ENCODE measurements around the gene PARVB. TPM values are rescaled to one million over a fixed set of nuclear protein-coding genes. Genes with fewer than 3 reads are reported as not detected.

The PARVB gene
- total and polyA plus RNA-seq, 4 donors: 7.9 to 34.6 (median 20.2) TPM

DNA sequence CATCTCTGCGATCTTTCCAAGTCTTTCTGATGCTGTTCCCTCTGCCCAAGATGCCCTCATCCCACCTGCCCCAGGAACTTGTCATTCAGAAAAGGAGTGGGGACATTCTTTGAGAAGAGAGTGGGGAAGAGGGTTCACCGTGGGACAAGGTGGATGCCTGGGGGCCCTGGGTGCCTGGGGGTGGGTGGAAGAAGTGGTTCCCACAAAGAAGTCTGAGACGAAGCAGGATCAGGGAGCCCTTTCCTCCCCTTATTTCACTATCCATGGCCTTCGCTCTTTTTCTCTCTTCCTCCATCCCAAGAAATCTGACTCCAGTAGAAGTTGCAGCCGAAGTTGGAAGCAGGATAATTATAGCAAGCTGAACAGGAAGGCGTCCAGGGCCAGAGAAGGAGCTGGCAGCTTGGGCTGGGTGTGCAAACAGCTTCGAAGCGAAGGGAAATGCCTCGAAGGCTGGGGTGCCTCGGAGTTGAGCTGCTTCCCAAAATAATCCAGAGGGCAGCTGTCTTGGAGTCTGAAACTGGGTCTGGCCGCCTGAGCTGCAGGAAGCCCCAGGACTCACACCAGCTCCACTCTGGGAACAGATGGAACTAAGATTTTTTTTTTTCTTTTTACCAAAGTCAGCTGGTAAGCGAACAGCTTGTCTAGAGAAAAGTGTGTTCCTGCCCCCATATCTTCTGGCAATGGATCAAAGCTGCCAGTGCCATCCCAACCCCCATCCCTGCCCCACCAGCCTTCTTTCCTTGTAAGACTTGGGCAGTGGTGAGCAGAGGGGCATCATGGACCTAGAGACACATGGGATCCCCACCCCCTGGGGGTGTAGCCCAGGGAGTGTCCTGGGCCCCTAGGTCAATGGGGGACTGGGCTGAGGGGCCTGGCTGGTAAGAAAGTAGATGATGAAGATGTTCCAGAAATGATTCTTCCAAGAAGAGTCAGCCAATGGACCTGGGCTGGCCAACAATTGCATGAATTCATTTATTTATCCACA is 188.1 kb downstream of the PARVB start:
- DNase-seq (peak in 1 of 2 donors; percentile 84), ATAC-seq (ENCODE audit: low FRiP score) (peak; percentile 63)
- Histone ChIP-seq H3K4me1 (ENCODE audit: control insufficient read depth in 1 of 2, insufficient read depth in 2 of 2, low read length in 2 of 2) (no peaks in the 10 kb centered on the region), H3K4me3 (ENCODE audit: low read length in 2 of 2) (no peak overlapping the region), H3K9me3 (ENCODE audit: control insufficient read depth, low read length) (no peaks in the 10 kb centered on the region), H3K27me3 (ENCODE audit: control insufficient read depth in 1 of 2, insufficient read depth in 2 of 2, low read length in 1 of 2) (no peaks in the 10 kb centered on the region), H3K36me3 (ENCODE audit: control insufficient read depth in 1 of 2, insufficient read depth in 2 of 2, low read length in 1 of 2) (no peaks in the 10 kb centered on the region), H3K27ac (ENCODE audit: low read depth in 1 of 2, low read length in 2 of 2) (peak overlapping the region; percentile 11 to 53)
- intact Hi-C loops (cut with DNase I): loop anchor here in 1 of 2 donors (10.0 kb wide), 2 partner anchors 113 to 153 kb away; no protein-coding TSS in a partner anchor
- WGBS, 2 donors: 8 to 9% methylated on average over 12 of the region's 12 CpGs

DNA sequence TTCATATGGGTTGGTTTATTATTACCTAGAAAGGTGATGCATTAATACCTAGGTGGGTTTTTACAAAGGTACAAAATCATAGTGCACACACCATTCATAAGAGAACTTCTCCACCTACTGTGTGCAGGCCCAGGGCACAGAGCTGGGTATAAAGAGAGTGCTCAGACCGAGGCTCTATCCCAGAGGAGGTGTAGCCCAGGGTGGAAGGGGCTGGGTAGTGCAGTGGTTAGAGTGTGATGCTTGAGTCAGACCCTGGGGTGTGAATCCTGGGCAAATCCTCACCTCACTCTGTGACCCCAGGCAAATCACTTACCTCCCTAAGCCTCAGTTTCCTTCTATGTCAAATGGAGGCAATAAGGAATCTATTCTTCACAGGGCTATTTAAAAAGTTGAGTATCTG is 188.8 kb downstream of the PARVB start:
- no peak for DNase-seq
- ATAC-seq (ENCODE audit: low FRiP score): no peak
- Histone ChIP-seq H3K27me3 (ENCODE audit: control insufficient read depth in 1 of 2, insufficient read depth in 2 of 2, low read length in 1 of 2) (no peaks in the 10 kb centered on the region), H3K9me3 (ENCODE audit: control insufficient read depth, low read length) (no peaks in the 10 kb centered on the region), H3K4me1 (ENCODE audit: control insufficient read depth in 1 of 2, insufficient read depth in 2 of 2, low read length in 2 of 2) (no peaks in the 10 kb centered on the region), H3K4me3 (ENCODE audit: low read length in 2 of 2) (no peak overlapping the region), H3K27ac (ENCODE audit: low read depth in 1 of 2, low read length in 2 of 2) (no peak overlapping the region), H3K36me3 (ENCODE audit: control insufficient read depth in 1 of 2, insufficient read depth in 2 of 2, low read length in 1 of 2) (no peaks in the 10 kb centered on the region)
- 100% methylated on average over 1 of the region's 1 CpG for WGBS, 2 donors
- intact Hi-C loops (cut with DNase I): loop anchor here in 1 of 2 donors (10.0 kb wide), 2 partner anchors 112 to 152 kb away; no protein-coding TSS in a partner anchor

DNA sequence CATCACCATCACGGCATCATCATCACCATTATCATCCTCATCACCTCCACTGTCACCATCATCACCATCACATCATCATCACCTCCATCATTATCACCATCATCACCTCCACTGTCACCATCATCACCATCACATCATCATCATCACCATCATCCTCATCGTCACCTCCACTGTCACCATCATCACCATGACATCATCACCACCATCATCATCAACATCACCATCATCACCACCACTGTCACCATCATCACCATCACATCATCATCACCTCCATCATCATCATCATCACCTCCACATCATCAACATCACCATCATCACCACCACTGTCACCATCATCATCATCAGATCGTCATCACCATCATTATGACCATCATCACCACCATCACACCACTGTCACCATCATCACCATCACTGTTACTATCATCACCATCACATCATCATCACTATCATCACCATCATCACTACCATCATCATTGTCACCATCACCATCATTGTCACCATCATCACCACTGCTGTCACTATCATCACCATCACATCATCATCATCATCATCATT is 189.5 kb downstream of the PARVB start:
- H3K9me3 ChIP-seq (ENCODE audit: control insufficient read depth, low read length): no peaks in the 10 kb centered on the region
- ATAC-seq (ENCODE audit: low FRiP score) (no peak), DNase-seq (no peak)
- H3K27ac ChIP-seq (ENCODE audit: low read depth in 1 of 2, low read length in 2 of 2): no peak overlapping the region
- 96 to 98% methylated on average over 3 of the region's 3 CpGs for WGBS, 2 donors
- H3K4me1 ChIP-seq (ENCODE audit: control insufficient read depth in 1 of 2, insufficient read depth in 2 of 2, low read length in 2 of 2): no peaks in the 10 kb centered on the region
- intact Hi-C loops (cut with DNase I): loop anchor here in 1 of 2 donors (10.0 kb wide), 2 partner anchors 111 to 151 kb away; no protein-coding TSS in a partner anchor
- H3K4me3 ChIP-seq (ENCODE audit: low read length in 2 of 2): no peak overlapping the region
- H3K27me3 ChIP-seq (ENCODE audit: control insufficient read depth in 1 of 2, insufficient read depth in 2 of 2, low read length in 1 of 2): no peaks in the 10 kb centered on the region
- H3K36me3 ChIP-seq (ENCODE audit: control insufficient read depth in 1 of 2, insufficient read depth in 2 of 2, low read length in 1 of 2): no peaks in the 10 kb centered on the region

DNA sequence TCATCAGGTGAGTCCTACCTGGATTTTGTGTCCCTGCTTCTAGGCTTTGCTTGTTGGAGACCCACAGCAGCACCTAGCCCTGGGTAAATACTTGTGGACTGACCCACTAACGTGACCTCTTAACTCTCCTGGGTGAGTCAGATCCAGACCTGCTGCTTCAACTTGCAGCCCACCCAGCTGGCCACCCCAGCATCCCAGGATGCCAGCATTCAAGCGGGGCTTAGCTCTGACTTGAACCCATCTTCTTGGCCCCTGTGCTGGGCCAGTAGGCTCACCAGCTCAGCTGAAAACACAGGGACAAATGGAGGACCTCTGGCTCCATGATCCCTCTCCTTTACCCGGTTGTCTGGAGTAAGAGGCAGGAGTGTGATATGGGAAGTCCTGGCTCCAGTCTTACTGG is 190.1 kb downstream of the PARVB start:
- intact Hi-C loops (cut with DNase I): loop anchor here in 1 of 2 donors (10.0 kb wide), 2 partner anchors 111 to 151 kb away; no protein-coding TSS in a partner anchor
- Histone ChIP-seq H3K27ac (ENCODE audit: low read depth in 1 of 2, low read length in 2 of 2) (no peak overlapping the region), H3K36me3 (ENCODE audit: control insufficient read depth in 1 of 2, insufficient read depth in 2 of 2, low read length in 1 of 2) (no peaks in the 10 kb centered on the region), H3K27me3 (ENCODE audit: control insufficient read depth in 1 of 2, insufficient read depth in 2 of 2, low read length in 1 of 2) (no peaks in the 10 kb centered on the region), H3K9me3 (ENCODE audit: control insufficient read depth, low read length) (no peaks in the 10 kb centered on the region), H3K4me3 (ENCODE audit: low read length in 2 of 2) (no peak overlapping the region), H3K4me1 (ENCODE audit: control insufficient read depth in 1 of 2, insufficient read depth in 2 of 2, low read length in 2 of 2) (no peaks in the 10 kb centered on the region)
- ATAC-seq (ENCODE audit: low FRiP score): no peak
- WGBS, 2 donors: 94 to 97% methylated on average over 3 of the region's 3 CpGs
- no peak for DNase-seq

DNA sequence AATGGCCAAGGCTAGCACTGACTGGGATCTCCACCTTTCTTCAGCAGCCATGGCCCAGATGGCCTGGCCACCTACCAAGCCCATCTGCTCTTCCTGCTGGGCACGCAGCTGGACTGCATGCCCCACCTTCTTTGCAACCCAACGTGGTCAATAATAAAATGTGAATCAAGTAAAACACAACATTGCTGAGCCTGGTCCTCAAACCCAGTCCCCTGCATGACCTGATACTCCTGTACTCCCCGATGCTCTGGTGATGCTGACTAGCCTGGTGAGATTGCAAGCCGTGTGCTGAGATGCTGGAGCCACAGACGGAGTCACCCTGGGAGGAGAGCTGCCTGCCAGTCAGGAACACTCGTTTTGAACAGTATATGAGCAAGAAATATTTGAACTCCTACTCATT is 190.7 kb downstream of the PARVB start:
- 95 to 96% methylated on average over 6 of the region's 6 CpGs for WGBS, 2 donors
- Histone ChIP-seq H3K4me3 (ENCODE audit: low read length in 2 of 2) (no peak overlapping the region), H3K27ac (ENCODE audit: low read depth in 1 of 2, low read length in 2 of 2) (no peak overlapping the region), H3K4me1 (ENCODE audit: control insufficient read depth in 1 of 2, insufficient read depth in 2 of 2, low read length in 2 of 2) (no peaks in the 10 kb centered on the region), H3K9me3 (ENCODE audit: control insufficient read depth, low read length) (no peaks in the 10 kb centered on the region), H3K27me3 (ENCODE audit: control insufficient read depth in 1 of 2, insufficient read depth in 2 of 2, low read length in 1 of 2) (no peaks in the 10 kb centered on the region), H3K36me3 (ENCODE audit: control insufficient read depth in 1 of 2, insufficient read depth in 2 of 2, low read length in 1 of 2) (no peaks in the 10 kb centered on the region)
- intact Hi-C loops (cut with DNase I): loop anchor here in 1 of 2 donors (10.0 kb wide), 2 partner anchors 110 to 150 kb away; no protein-coding TSS in a partner anchor
- no peak for ATAC-seq (ENCODE audit: low FRiP score)
- DNase-seq: peak in 1 of 2 donors; percentile 30

DNA sequence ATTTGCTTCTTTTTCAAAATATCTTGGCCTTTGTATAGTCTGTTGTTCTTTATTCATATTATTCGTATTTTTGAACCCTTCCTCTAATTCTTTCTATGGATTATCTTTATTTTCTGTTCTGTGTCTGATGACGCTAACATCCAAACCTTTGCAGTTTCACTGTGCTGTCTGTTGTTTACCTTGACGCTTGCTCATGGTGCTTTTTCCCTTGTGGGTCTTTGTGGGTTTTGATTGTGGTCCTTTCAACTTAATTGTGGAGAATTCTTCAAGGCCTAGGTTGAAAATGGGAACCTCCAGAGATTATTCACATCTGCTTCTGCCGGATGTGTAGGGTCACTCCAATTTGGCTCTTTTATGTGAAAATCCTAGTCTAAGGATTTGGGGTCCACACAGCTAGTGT is 191.2 kb downstream of the PARVB start:
- ATAC-seq (ENCODE audit: low FRiP score): no peak
- H3K4me3 ChIP-seq (ENCODE audit: low read length in 2 of 2): no peak overlapping the region
- intact Hi-C loops (cut with DNase I): loop anchor here in 1 of 2 donors (10.0 kb wide), 2 partner anchors 110 to 150 kb away; no protein-coding TSS in a partner anchor
- no peaks in the 10 kb centered on the region for H3K36me3 ChIP-seq (ENCODE audit: control insufficient read depth in 1 of 2, insufficient read depth in 2 of 2, low read length in 1 of 2)
- no peaks in the 10 kb centered on the region for H3K4me1 ChIP-seq (ENCODE audit: control insufficient read depth in 1 of 2, insufficient read depth in 2 of 2, low read length in 2 of 2)
- DNase-seq: no peak
- H3K9me3 ChIP-seq (ENCODE audit: control insufficient read depth, low read length): no peaks in the 10 kb centered on the region
- WGBS, 2 donors: 96% methylated on average over 4 of the region's 4 CpGs
- H3K27me3 ChIP-seq (ENCODE audit: control insufficient read depth in 1 of 2, insufficient read depth in 2 of 2, low read length in 1 of 2): no peaks in the 10 kb centered on the region
- no peak overlapping the region for H3K27ac ChIP-seq (ENCODE audit: low read depth in 1 of 2, low read length in 2 of 2)

DNA sequence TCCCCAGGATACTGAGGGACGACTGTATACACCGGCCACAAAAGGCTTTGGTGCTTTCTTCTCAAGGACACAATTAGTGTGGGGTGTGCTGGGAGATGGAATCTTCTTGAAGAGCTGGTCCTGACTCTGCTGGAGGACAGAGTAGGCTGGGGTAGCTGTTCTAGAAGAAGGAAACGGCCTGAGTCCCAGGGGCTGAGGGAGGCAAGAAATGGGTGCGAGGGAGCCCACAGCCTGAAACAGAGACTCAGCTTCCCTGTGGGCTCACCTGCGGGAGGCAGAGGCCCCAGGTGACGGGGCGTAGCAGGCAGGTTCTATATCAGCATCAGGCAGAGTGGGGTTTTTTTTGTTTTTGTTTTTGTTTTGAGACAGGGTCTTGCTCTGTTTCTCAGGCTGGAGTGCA is 193.2 kb downstream of the PARVB start:
- no peak overlapping the region for H3K4me3 ChIP-seq (ENCODE audit: low read length in 2 of 2)
- H3K9me3 ChIP-seq (ENCODE audit: control insufficient read depth, low read length): peaks cover 1% of the 10 kb centered on the region
- no peaks in the 10 kb centered on the region for H3K4me1 ChIP-seq (ENCODE audit: control insufficient read depth in 1 of 2, insufficient read depth in 2 of 2, low read length in 2 of 2)
- H3K27me3 ChIP-seq (ENCODE audit: control insufficient read depth in 1 of 2, insufficient read depth in 2 of 2, low read length in 1 of 2): no peaks in the 10 kb centered on the region
- DNase-seq (no peak), ATAC-seq (ENCODE audit: low FRiP score) (no peak)
- intact Hi-C loops (cut with DNase I): loop anchor here in 1 of 2 donors (10.0 kb wide), 2 partner anchors 107 to 147 kb away; no protein-coding TSS in a partner anchor
- H3K27ac ChIP-seq (ENCODE audit: low read depth in 1 of 2, low read length in 2 of 2): no peak overlapping the region
- 81 to 82% methylated on average over 7 of the region's 7 CpGs for WGBS, 2 donors
- H3K36me3 ChIP-seq (ENCODE audit: control insufficient read depth in 1 of 2, insufficient read depth in 2 of 2, low read length in 1 of 2): no peaks in the 10 kb centered on the region

DNA sequence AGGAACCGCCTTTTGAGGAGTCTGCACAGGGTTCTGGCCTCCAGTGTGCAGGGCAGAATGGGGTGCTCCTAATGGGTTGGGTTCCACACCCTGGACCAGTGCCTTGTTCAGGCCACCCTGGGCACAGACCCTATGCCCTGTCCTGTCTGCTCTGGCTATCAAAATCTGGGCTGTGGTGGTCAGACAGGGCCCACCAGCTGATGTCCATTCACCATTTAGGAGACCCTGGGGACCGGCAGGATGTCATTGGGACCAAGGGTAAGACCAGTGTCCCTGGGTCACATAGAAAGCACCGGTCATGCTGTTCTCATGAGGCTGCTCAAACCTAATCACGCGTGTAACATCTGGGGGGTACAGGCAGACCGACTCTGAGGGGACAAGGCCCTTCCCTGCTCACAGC is 194.0 kb downstream of the PARVB start:
- WGBS, 2 donors: 96 to 97% methylated on average over 6 of the region's 6 CpGs
- no peak for ATAC-seq (ENCODE audit: low FRiP score)
- no peaks in the 10 kb centered on the region for H3K27me3 ChIP-seq (ENCODE audit: control insufficient read depth in 1 of 2, insufficient read depth in 2 of 2, low read length in 1 of 2)

More for the DNA sequence above, 194.0 kb downstream of the PARVB start:
- Histone ChIP-seq H3K4me3 (ENCODE audit: low read length in 2 of 2) (no peak overlapping the region), H3K36me3 (ENCODE audit: control insufficient read depth in 1 of 2, insufficient read depth in 2 of 2, low read length in 1 of 2) (no peaks in the 10 kb centered on the region), H3K9me3 (ENCODE audit: control insufficient read depth, low read length) (peaks cover 1% of the 10 kb centered on the region), H3K27ac (ENCODE audit: low read depth in 1 of 2, low read length in 2 of 2) (no peak overlapping the region), H3K4me1 (ENCODE audit: control insufficient read depth in 1 of 2, insufficient read depth in 2 of 2, low read length in 2 of 2) (no peaks in the 10 kb centered on the region)
- DNase-seq: peak in 1 of 2 donors; percentile 41
- intact Hi-C loops (cut with DNase I): loop anchor here in 1 of 2 donors (10.0 kb wide), 2 partner anchors 107 to 147 kb away; no protein-coding TSS in a partner anchor
